22Rv1 (cell line): ENCODE results near the gene TTC28.

Source experiments
- CTCF ChIP-seq: fragments of 450-650 bp; IDR thresholded peaks from 2 replicates; pipeline ENCODE4 v1.5.1; 2017; ENCODE audit warnings: mild to moderate bottlenecking
- ZFX ChIP-seq: fragments of 450-650 bp; IDR thresholded peaks from 2 replicates; pipeline ENCODE4 v1.6.1; 2017; ENCODE audit warnings: antibody characterized with exemption, borderline replicate concordance

- no peak for TF ChIP-seq CTCF
- TF ChIP-seq ZFX, result no peak
Measured at GRCh38 chr22:27993774-27994350, 685.8 kb downstream of the TTC28 start.
